Spleen (tissue), 11 donors: ENCODE results near the gene GABARAPL2. TPM values are rescaled to one million over a fixed set of nuclear protein-coding genes. Genes with fewer than 3 reads are reported as not detected.

Experiments used
- DNase-seq: peaks from one replicate; pipeline ENCODE4 v3.0.0-alpha.2; 2020
- H3K27ac ChIP-seq, 8 donors: fragments of 200-600 bp; sonication (generic) in 7 of 8; 1 replicate in 4 of 8; 2 replicates in 4 of 8; pipeline versions ENCODE4 v1.5.0 to v1.8.0; 2016 to 2021; ENCODE audit warnings: inconsistent platforms in 4 of 8, mild to moderate bottlenecking in 4 of 8, moderate library complexity in 1 of 8
- H3K27me3 ChIP-seq, 7 donors: fragments of 200-600 bp; sonication (generic) in 6 of 7; replicated peaks in 1 of 7; 1 replicate in 4 of 7; 2 replicates in 3 of 7; pipeline versions ENCODE4 v1.5.0 to v1.8.0; 2016 to 2021; ENCODE audit warnings: inconsistent platforms in 3 of 7, mild to moderate bottlenecking in 1 of 7
- H3K36me3 ChIP-seq, 6 donors: fragments of 200-600 bp; sonication (generic) in 5 of 6; 1 replicate in 4 of 6; 2 replicates in 2 of 6; pipeline versions ENCODE4 v1.5.0 to v1.8.0; 2016 to 2021; ENCODE audit warnings: inconsistent platforms in 2 of 6
- H3K4me1 ChIP-seq, 6 donors: fragments of 200-600 bp; sonication (generic) in 5 of 6; 1 replicate in 3 of 6; 2 replicates in 3 of 6; pipeline versions ENCODE4 v1.5.0 to v1.8.0; 2016 to 2021; ENCODE audit warnings: inconsistent platforms in 3 of 6
- H3K4me3 ChIP-seq, 8 donors: fragments of 200-600 bp; sonication (generic) in 7 of 8; 1 replicate in 4 of 8; 2 replicates in 4 of 8; pipeline versions ENCODE4 v1.5.0 to v1.8.0; 2016 to 2021; ENCODE audit warnings: inconsistent platforms in 4 of 8, mild to moderate bottlenecking in 4 of 8, moderate library complexity in 2 of 8
- H3K9me3 ChIP-seq, 8 donors: fragments of 200-600 bp; sonication (generic) in 7 of 8; 1 replicate in 4 of 8; 2 replicates in 4 of 8; pipeline versions ENCODE4 v1.5.0 to v1.8.0; 2016 to 2021; ENCODE audit warnings: inconsistent platforms in 4 of 8
- POLR2A ChIP-seq, 3 donors: fragments of 450-650 bp; IDR thresholded peaks; one replicate each; pipeline ENCODE4 v1.5.1; 2017; ENCODE audit warnings: antibody characterized with exemption in 3 of 3, mild to moderate bottlenecking in 1 of 3
- POLR2AphosphoS5 ChIP-seq, 3 donors: sonication (generic); formaldehyde crosslinking; IDR thresholded peaks; one replicate each; pipeline ENCODE4 v1.5.1; 2017; ENCODE audit warnings: antibody characterized with exemption in 3 of 3
- WGBS, 5 donors: extraction: QIAGEN DNeasy Blood & Tissue Kit in 3 of 5; methylation state at CpG; one replicate each; pipeline versions ENCODE4 v1.1.5 to v1.1.7; 2013 to 2018; 5-methylcytosine and 5-hydroxymethylcytosine counted together
- intact Hi-C: fragments of 100-400 bp; cut with DNase I; formaldehyde crosslinking; loops from one replicate; pipeline ENCODE4 v1.15.0; 2023; ENCODE audit warnings: low total_unique reads
- polyA plus RNA-seq, 3 donors: library from polyadenylated mRNA; stranded (reverse); fragments of 200-250 nt; gene quantifications; one replicate each; pipeline ENCODE4 v1.2.1, GENCODE V29; 2013
- total RNA-seq, 7 donors: library from RNA; depleted of rRNA in 3 of 7; stranded (reverse); fragments of >200 nt in 3 of 7; fragmentation: NEBNext Ultra II Directional in 4 of 7; extraction: Animal tissue kit (Norgen Biotek cat#: 25700) in 4 of 7; gene quantifications; one replicate each; pipeline versions ENCODE4 v1.1.0 to v1.2.1, GENCODE V29; 2016 to 2021
- TF ChIP-seq, protein P1 (sequence below), 11 experiments: fragments of 200-600 bp in 7 of 11; fragments of 450-650 bp in 4 of 11; sonication (generic) in 4 of 11; IDR thresholded peaks in 8 of 11; conservative IDR thresholded peaks in 3 of 11; 1 replicate in 7 of 11; 2 replicates in 4 of 11; pipeline versions ENCODE4 v1.4.0 to v1.8.0; 2016 to 2021; ENCODE audit warnings: antibody characterized with exemption in 11 of 11, inconsistent platforms in 4 of 11, mild to moderate bottlenecking in 1 of 11
- donor health status: healthy with polysubstance abuse.
- donor health status: DM: no; HTN: no; CAD: no; lungs with moderate emphysema.
- donor health status: DM: no; HTN: no; CAD: no.
- donor health status: Bipolar disorder and iron deficiency.
- donor health status: healthy.
- donor health status: DM: no; HTN: no; CAD: no.
- donor health status: DM: yes; HTN: yes; CAD: no.

GABARAPL2 gene
- total and polyA plus RNA-seq, 10 donors: 86.6 to 169 (median 123) TPM

DNA sequence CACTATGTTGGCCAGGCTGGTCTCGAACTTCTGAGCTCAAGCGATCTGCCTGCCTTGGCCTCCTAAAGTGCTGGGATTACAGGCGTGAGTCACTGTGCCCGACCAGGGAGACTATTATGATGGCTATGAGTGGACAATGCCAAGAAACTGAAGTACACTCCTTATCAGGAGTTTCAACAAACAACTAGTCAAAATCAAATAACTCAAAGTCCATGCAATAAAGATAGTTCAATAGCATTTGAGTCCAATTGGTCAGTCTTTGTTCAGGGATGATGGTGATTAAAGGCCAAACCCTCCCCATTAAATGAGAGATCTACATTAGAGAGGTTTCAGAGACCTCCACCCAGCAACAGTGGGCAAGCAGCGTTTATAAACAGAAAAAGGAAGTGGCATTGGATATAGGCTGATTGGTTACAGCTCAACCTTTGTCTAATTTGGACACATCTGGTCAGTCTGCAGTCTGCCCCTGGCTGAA lies 38.3 kb upstream of the GABARAPL2 start:
- Histone ChIP-seq H3K9me3 (no peaks in the 10 kb centered on the region), H3K27ac (no peak overlapping the region), H3K4me1 (no peaks in the 10 kb centered on the region), H3K4me3 (no peak overlapping the region), H3K27me3 (no peaks in the 10 kb centered on the region), H3K36me3 (no peaks in the 10 kb centered on the region)
- TF ChIP-seq, protein P1, sequence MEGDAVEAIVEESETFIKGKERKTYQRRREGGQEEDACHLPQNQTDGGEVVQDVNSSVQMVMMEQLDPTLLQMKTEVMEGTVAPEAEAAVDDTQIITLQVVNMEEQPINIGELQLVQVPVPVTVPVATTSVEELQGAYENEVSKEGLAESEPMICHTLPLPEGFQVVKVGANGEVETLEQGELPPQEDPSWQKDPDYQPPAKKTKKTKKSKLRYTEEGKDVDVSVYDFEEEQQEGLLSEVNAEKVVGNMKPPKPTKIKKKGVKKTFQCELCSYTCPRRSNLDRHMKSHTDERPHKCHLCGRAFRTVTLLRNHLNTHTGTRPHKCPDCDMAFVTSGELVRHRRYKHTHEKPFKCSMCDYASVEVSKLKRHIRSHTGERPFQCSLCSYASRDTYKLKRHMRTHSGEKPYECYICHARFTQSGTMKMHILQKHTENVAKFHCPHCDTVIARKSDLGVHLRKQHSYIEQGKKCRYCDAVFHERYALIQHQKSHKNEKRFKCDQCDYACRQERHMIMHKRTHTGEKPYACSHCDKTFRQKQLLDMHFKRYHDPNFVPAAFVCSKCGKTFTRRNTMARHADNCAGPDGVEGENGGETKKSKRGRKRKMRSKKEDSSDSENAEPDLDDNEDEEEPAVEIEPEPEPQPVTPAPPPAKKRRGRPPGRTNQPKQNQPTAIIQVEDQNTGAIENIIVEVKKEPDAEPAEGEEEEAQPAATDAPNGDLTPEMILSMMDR (IDR thresholded peaks at IDR 0.05 in 8 of 11, conservative IDR thresholded peaks at IDR 0.05 in 3 of 11): no peak
- TF ChIP-seq POLR2A (IDR thresholded peaks at IDR 0.05) (no peak), POLR2AphosphoS5 (IDR thresholded peaks at IDR 0.05) (no peak)
- intact Hi-C loops: no loop called here
- DNase-seq: no peak
- 77 to 91% (median 83%) methylated on average over 5 of the region's 5 CpGs for WGBS, 5 donors

DNA sequence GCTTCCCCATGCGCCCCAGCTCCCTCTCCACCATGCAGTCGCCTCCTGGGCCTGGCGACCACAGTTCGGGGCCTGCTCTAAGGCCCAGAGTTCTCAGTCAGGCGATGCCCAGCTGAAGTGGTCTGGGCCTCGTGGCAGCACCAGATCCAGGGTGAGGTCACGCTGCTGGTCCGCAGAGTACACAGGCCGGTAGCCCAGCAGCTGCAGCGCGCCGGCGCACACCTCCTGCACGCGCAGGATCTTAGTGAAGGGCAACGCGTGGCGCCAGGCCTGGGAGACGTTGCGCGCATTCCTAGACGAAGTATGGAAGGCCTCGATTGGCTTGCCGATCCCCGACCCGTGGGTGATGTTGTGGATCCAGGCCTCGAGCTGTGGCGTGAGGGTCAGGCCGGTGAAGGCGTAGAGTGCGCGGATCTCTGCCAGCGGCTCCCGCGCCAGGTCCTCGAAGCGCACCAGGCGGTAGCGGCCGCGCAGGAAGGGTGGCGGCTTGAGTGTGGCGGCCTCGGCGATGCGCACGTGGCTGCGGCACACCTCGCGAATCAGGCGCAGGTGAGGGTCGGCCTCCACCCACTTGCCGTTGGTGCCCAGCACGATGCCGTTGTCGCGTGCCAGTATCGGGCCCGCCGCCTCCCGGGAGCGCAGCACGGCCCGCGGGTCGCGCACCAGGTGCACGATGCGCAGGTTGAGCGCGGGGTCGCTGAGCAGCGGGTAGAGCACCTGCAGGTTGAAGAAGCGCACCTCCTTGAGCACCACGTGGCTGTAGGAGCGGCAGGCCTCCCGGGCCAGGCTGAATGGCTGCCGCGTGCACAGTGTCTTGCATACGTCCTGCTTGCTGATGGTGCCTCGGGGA lies 36.9 kb upstream of the GABARAPL2 start:
- TF ChIP-seq, protein P1 (IDR thresholded peaks at IDR 0.05 in 8 of 11, conservative IDR thresholded peaks at IDR 0.05 in 3 of 11): no peak
- TF ChIP-seq POLR2A (IDR thresholded peaks at IDR 0.05) (no peak), POLR2AphosphoS5 (IDR thresholded peaks at IDR 0.05) (no peak)
- no peaks in the 10 kb centered on the region for H3K4me1 ChIP-seq
- H3K9me3 ChIP-seq: no peaks in the 10 kb centered on the region
- H3K27ac ChIP-seq: no peak overlapping the region
- 93 to 97% (median 95%) methylated on average over 60 to 81 of the region's 81 CpGs for WGBS, 5 donors
- no peak overlapping the region for H3K4me3 ChIP-seq
- intact Hi-C loops: no loop called here
- no peaks in the 10 kb centered on the region for H3K27me3 ChIP-seq
- H3K36me3 ChIP-seq: no peaks in the 10 kb centered on the region
- no peak for DNase-seq

DNA sequence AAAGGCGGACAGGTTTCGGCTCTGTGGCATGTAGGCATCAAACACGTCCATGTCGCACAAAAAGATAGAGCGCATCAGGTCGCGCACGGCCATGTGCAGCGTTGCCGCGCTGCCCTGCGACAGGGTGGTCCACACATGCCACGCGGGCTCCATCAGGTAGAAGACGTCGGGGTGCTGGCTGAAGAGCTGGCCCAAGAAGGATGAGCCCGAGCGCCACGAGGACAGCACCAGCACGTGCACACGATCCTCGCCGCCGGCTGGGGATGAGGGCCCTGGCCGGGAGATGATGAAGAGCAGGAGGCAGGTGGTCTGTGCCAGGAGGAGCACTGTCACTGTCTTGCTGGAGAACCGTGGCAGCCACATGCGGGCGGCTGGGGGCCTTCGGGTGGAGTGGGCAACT lies 36.2 kb upstream of the GABARAPL2 start:
- H3K27me3 ChIP-seq: no peaks in the 10 kb centered on the region
- no peaks in the 10 kb centered on the region for H3K36me3 ChIP-seq
- no peak for DNase-seq
- TF ChIP-seq POLR2A (IDR thresholded peaks at IDR 0.05) (no peak), POLR2AphosphoS5 (IDR thresholded peaks at IDR 0.05) (no peak)
- TF ChIP-seq, protein P1 (IDR thresholded peaks at IDR 0.05 in 8 of 11, conservative IDR thresholded peaks at IDR 0.05 in 3 of 11): no peak
- WGBS, 5 donors: 96 to 97% (median 97%) methylated on average over 24 to 29 of the region's 29 CpGs
- no peak overlapping the region for H3K4me3 ChIP-seq
- intact Hi-C loops: no loop called here
- no peaks in the 10 kb centered on the region for H3K9me3 ChIP-seq
- H3K4me1 ChIP-seq: no peaks in the 10 kb centered on the region
- H3K27ac ChIP-seq: no peak overlapping the region

DNA sequence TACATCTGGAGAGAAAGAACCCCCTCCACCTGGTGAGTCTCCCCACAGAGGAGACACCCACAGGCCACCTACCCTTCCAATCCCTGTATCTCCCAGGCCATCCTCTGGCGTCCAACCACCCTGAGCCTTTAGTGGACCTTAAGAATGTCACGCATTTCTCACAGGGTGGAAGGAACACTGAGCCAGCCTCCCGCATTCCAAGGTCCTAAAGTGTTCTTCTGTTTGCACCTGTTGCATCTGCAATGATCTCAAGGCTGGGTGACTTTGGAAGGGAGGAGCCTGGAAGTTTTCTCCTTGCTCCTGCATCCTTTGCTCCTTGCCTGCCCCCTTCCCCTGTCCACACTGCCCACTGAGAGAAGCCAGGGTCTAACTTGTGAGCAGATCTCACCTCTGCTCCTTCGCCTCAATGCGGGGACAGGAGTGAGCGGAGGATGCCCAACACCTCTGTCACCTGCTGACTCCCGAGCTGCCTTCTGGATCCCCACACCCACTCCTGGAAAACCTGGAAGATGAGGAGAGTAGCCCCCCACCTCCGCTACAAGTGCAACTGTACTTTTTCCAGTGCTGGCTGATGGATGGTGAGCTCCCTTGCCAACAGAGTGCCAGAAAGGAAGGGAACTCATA lies 33.9 kb upstream of the GABARAPL2 start:
- no peak overlapping the region for H3K4me3 ChIP-seq
- no peak for DNase-seq
- no peak for TF ChIP-seq POLR2AphosphoS5 (IDR thresholded peaks at IDR 0.05)
- TF ChIP-seq, protein P1 (IDR thresholded peaks at IDR 0.05 in 8 of 11, conservative IDR thresholded peaks at IDR 0.05 in 3 of 11): no peak
- TF ChIP-seq POLR2A (IDR thresholded peaks at IDR 0.05): no peak
- intact Hi-C loops: no loop called here
- no peaks in the 10 kb centered on the region for H3K27me3 ChIP-seq
- H3K9me3 ChIP-seq: no peaks in the 10 kb centered on the region
- no peaks in the 10 kb centered on the region for H3K36me3 ChIP-seq
- 81 to 93% (median 89%) methylated on average over 7 to 8 of the region's 8 CpGs for WGBS, 5 donors
- H3K4me1 ChIP-seq: no peaks in the 10 kb centered on the region
- H3K27ac ChIP-seq: no peak overlapping the region
